GM20000 (cell line): ENCODE measurements around the gene DCST2.

ENCODE experiments used
- DNase-seq: peaks from one replicate; pipeline ENCODE4 v3.0.0; 2012; ENCODE audit warnings: low spot score
- TF ChIP-seq, protein P1 (sequence below): IDR thresholded peaks from 2 replicates; pipeline ENCODE4 v1.5.1; 2012; ENCODE audit warnings: mild to moderate bottlenecking, control low read depth; ENCODE audit errors: extremely low read depth, missing control alignments

Gene DCST2

GRCh38 chr1:155033524-155033923, at the start of gene DCST2, which contains the start of gene DCST1:
TSS of gene DCST2 (minus strand) at chr1:155033781. CDS start at chr1:155033701, 80 bp downstream.
TSS of gene DCST1 (plus strand) at chr1:155033824. CDS start at chr1:155034037, 213 bp downstream.
- TF ChIP-seq, protein P1, sequence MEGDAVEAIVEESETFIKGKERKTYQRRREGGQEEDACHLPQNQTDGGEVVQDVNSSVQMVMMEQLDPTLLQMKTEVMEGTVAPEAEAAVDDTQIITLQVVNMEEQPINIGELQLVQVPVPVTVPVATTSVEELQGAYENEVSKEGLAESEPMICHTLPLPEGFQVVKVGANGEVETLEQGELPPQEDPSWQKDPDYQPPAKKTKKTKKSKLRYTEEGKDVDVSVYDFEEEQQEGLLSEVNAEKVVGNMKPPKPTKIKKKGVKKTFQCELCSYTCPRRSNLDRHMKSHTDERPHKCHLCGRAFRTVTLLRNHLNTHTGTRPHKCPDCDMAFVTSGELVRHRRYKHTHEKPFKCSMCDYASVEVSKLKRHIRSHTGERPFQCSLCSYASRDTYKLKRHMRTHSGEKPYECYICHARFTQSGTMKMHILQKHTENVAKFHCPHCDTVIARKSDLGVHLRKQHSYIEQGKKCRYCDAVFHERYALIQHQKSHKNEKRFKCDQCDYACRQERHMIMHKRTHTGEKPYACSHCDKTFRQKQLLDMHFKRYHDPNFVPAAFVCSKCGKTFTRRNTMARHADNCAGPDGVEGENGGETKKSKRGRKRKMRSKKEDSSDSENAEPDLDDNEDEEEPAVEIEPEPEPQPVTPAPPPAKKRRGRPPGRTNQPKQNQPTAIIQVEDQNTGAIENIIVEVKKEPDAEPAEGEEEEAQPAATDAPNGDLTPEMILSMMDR: no peak
- no peak for DNase-seq

DNA sequence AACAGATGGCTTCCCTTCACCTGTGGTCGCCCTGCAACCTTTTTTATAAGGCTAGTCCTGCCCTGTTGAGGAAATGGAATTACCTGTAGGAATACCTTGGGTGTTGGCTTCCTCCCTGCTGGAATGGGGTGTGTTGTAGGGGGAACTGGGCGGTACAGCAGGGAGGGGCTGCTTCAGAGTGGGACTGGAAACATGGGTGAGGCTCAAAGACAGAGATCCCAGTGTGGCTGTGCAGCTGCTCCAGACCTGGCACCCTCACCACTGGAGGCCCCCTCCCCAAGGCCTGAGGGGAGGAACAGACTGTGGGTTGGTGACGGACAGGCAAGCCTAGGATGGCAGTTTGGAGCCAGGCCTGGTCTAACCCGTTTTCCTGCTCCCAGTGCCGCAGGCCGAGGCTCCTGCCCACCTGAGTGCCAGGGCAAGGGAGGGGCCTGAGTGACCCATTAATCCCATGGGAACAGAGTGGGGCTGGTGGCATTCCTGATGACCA, 49.5 kb upstream of the DCST2 start:
- DNase-seq: no peak
- TF ChIP-seq, protein P1: no peak

DNA sequence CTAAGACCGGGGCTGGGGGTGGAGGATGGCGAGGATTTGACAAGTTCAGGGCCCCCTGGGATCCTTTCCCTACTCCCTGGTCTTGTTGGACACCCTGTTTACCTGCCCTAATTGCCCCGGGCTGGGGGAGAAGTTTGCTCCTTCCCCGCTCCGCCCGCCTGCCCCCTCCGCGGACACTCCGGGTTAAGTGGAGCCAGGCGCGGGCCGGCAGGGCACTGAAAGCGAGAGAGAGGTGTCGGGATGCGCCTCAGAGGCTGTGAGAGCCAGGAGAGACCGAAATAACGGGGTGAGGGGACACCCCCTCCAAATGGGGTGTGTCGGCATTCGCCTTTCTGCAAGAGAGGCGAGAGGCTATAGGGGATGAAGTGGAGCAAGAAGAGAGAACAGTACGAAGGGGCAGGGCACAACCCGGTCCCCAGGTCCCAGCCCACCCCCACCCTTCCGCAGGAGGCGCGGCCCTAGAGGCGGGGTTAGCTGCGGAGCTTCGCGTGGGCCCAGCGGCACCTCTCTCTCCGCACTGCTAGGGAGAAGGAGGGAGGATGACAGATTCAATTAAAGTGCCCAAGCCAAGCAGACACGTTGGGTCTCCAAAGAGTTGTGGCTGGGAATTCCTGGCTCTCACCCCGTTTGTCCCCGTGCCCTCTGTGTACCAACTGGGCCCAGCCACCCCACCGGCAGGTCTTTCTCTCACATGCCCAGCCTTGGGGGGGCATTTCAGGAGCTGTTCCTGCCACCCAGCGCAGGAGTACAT, 48.9 kb upstream of the DCST2 start:
- TF ChIP-seq, protein P1: no peak
- DNase-seq: no peak

DNA sequence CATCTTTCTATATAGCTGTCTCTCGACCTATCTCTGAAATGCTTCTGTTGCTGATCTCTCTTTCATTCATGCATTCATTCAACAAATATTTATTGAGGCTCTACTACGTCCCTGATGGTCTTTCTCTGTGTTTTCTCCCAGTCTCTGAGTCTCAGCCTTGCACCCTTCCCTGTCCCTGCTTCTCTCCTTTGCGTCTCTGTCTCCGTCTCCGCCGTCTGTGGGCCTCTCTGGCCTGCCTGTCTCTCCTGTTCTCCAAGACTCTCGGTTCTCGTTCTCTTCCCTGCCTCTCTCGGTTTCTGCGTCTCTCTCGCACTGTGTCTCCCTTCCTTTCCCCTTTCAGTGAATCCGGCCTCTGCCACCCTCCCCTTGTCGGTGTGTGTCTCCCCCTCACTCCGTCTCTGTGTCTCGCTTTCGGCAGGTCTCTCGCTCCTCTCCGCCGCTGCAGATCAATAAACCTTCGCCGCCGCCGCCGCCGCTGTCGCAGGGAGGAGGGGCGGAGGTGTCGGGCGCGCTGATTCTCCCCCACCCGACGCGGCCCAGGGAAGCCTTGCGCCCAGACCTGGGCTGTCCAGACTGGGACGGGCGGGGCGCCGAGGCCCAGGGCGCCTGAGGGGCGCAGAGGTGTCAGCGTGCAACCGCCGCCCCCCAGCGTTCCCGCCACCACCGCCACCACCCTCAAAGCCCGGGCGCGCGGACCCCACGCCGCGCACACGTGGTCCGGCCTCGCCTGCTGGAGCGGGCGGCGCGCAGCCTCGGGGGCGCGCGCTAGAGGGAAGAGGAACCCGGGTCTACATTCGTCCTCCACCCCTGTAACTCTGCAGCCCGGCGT, 48.1 kb upstream of the DCST2 start:
- no peak for DNase-seq
- TF ChIP-seq, protein P1: no peak

GRCh38 chr1:155080312-155081228, 47.0 kb upstream of the DCST2 start:
- TF ChIP-seq, protein P1: no peak
- peak; percentile 62 for DNase-seq

GRCh38 chr1:155079487-155080311, 46.1 kb upstream of the DCST2 start:
- TF ChIP-seq, protein P1: no peak
- peak; percentile 53 for DNase-seq
